Islet precursor cell (in vitro differentiated cells): ENCODE data around the gene OGG1.

Experiments
- DNase-seq: peaks from one replicate; pipeline ENCODE4 v3.0.0-alpha.2; 2018

The OGG1 gene

DNA sequence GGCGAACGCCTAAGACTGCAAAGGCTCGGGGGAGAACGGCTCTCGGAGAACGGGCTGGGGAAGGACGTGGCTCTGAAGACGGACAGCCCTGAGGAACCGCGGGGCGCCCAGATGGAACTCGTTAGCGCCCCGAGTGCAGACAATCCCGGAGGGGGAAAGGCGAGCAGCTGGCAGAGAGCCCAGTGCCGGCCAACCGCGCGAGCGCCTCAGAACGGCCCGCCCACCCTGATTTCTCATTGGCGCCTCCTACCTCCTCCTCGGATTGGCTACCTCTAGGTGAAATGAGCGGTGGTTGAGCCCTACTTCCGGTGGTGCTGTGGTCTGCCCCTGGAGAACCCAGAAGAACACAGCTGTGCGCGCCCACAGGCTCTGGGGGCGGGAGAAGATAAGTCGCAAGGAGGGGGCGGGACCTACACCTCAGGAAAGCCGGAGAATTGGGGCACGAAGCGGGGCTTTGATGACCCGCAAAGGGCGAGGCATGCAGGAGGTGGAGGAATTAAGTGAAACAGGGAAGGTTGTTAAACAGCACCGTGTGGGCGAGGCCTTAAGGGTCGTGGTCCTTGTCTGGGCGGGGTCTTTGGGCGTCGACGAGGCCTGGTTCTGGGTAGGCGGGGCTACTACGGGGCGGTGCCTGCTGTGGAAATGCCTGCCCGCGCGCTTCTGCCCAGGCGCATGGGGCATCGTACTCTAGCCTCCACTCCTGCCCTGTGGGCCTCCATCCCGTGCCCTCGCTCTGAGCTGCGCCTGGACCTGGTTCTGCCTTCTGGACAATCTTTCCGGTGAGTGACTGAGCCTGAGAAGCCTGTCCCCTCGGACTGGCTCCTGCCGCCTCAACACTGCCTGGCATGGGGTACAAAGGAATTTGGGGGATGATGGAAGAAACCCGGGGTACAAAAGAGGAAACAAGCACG lies at the start of gene OGG1:
OGG1 (plus strand) TSS at position 308 of the 911 bp plus-strand sequence; CDS start at position 643, 335 bp downstream.
- peak; percentile 99 for DNase-seq

DNA sequence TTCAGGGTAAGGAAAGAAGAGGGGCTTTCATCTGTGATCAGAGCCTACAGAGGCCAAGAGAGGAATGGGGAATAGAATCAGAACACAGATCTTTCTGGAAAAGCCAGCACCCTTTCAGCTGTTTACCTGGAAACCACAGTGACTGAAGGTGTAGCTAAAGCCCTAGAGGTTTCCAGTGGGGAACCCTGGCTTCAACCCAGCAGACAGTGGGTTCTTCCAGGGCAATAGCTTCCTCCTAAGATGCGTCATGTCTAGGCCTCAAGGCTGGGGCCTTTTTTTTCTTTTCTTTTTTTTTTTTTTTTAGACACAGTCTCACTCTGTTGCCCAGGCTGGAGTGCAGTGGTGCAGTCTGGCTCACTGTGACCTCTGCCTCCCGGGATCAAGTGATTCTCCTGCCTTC lies 49.2 kb upstream of the OGG1 start:
- no peak for DNase-seq

DNA sequence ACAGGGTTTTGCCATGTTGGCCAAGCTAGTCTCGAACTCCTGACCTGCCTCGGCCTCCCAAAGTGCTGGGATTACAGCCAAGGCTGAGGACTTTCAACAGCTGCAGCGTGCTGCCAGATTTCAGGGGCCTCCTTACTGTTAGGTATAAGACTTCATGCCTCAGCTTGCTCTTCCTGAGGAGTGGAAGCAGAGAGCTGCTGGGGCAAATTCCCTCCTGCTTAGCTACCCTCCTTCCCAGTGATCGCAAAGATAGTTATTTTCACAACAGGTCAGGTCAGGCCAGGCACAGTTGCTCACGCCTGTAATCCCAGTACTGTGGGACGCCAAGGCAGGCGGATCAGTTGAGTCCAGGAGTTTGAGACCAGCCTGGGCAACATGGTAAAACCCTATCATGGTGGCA lies 48.7 kb upstream of the OGG1 start:
- DNase-seq = no peak

DNA sequence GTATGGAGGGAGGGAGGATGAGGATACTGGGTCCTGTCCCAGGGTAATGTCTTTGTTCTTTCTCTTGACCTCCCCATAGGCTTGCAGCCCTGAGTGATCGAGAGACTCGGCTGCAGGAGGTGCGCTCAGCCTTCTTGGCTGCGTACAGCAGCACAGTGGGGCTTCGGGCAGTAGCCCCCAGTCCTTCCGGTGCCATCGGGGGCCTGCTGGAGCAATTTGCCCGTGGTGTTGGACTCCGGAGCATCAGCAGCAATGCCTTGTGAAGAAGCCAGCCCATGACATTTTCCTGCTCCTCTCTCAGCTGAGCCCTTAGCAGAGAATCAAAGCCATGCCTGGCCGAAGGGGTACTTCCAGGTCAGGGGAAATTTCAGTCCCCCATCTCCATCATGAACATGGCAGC lies 48.0 kb upstream of the OGG1 start:
- DNase-seq = no peak

DNA sequence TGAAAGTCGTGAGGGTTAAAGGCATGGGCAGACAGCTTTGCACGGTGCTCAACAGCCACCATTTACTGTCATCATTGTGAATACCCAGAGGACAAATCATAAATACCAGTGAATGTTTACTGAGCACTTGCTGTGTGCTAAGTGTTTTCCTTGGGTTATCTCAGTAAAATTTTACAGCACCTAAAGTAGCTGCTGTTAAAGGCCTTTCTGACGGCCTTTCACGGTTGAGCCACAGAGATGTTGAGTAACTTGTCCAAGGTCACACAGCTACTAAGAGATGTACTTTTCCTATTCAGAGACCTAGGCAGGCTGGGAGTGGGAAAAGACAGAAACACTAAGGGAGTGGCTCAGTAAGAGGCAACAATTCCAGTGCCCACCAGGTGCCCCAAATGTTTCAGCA lies 46.5 kb upstream of the OGG1 start:
- no peak for DNase-seq

DNA sequence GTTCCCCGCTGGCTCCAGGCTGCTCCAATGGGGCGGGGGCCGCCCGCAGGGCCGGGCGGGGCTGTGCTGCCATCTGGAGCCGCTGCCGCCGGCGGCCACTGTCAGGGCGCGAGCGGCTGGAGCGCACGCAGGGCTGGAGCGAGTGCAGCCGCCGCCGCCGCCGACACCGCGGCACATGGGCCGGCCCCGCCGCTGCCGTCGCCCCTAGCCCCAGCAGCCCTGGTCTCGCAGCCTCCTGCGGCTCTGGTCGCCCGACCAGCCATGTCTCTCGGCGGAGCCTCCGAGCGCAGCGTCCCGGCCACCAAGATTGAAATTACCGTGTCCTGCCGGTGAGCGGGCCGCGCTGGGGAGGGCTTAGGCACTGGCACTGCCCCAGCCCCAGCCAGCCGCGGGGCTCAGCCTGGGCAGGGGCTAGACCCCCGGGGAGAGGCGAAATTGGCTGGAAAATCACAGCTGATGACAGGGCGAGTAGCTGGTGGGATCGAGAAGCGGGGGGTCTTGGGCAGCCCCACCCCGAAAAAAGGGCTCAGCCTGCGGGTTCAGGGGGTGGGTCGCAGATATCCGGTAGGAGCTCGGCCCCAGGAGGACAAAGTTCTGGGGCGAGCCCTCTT lies 45.9 kb upstream of the OGG1 start, which contains the start of gene CPNE9:
CPNE9 (plus strand) TSS at position 98 of the 611 bp plus-strand sequence; CDS start at position 262, 164 bp downstream.
- no peak for DNase-seq

DNA sequence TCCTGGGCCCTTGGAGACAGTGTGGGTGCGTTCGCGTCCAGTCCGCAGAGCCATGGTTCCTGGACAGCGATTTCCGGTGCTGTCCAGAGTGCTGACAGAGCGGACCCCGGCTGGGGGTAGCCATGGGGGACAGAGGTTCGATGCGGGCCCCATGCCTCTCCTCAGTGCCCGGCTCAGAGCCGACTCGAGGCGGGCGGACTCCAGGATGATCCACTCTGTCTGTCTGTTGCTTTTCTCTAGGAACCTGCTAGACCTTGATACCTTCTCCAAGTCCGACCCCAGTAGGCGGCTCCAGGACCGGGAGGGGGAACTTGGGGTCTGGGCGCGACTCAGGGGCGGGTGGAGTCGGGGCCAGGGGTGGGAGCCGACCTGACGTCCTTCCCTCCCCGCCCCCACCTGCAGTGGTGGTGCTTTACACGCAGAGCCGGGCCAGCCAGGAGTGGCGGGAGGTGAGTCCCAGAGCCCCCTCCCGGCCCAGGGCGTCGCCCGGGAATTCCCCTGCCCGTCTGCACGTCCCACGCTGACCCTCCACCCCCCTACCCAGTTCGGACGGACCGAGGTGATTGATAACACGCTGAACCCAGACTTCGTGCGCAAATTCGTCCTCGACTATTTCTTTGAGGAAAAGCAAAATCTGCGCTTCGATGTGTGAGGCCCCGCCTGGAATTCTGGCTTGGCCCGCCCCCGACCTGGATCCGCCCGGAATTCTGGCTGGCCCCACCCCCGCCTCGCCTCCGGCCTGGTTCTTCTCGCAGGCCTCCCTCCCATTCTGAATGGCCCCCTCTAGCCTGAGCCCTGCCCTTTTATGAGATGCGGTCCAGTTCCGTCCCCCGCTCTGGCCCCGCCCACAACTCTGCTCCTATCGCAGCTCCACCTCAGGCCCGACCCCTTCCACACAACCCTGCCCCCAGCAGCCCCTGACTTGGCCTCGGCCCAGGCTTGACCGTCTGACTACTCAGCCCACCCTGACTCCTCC lies 45.1 kb upstream of the OGG1 start:
- peak; percentile 90 for DNase-seq

DNA sequence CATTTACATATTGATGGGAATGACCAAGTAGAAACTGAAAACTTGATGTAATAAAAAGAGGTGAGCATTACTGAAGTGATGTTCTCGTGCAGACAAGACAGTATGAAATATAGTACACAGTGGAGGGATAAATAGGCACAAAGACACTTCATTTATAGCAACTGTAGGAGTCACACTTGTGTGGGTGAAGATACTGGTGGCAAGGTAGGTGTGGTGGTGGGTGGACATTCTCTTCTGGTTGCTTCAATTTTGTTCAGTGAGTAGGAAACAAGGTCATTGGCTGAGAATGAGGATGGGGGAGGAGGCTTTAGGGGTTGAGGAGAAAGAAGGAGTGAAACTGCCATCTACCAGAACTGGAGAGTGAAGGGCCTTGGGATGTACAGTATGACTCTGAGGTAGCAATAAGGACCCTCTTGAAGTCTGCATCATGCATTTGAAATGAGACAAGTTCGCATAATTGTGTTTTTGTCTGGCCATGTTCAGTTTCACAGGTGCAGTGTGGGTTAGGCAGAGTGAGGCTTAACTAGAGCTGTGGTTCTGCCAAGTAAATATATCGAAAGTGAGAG lies 39.5 kb upstream of the OGG1 start:
- DNase-seq = no peak

DNA sequence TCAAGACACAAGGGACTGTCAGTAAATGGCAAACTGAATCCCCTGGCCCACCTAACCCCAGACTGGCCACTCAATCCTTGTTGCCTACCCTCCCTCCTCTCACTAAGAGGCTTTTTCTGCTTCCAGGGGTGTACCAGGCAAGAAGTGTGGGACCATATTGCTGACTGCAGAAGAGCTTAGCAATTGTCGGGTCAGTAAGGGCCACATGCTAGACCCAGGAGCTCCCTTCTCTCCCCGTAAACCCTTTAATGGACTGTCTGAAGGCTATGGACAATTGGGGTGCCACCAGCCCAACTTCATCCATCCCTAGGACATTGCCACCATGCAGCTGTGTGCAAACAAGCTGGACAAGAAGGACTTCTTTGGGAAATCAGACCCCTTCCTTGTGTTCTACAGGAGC lies 37.3 kb upstream of the OGG1 start:
- no peak for DNase-seq

DNA sequence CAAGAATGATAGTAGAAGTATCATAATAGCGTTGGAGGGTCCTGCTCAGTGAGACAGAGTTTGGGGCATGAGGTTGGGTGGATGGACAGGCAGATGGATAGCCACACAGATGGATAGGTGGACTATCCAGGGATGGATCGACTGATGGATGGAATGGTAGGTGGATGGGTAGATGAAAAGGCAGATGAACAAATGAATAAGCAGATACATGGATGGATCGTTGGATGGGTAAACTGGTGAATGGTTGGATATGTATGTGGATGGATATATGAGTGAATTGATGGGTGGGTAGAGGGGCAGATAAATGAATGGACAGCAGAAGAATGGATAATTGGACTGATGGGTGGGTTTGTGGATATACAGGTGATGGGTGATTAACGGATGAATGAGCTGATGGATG lies 36.6 kb upstream of the OGG1 start:
- no peak for DNase-seq

DNA sequence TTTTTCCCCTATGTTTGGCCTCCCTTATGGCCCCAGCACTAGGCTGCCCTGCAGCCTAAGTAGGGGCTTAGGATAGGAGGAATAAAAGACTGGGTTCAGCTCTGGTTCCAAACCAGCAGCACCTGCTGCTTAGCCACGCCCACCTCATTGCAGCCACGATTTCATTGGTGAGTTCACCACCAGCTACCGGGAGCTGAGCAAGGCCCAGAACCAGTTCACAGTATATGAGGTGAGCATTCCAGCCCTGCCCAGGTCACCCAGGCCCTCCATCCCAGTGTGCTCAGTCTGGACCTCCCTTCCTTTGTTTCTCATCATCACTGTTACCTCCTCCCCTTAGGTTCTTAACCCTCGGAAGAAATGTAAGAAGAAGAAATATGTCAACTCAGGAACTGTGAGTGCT lies 34.6 kb upstream of the OGG1 start:
- DNase-seq = peak; percentile 66

DNA sequence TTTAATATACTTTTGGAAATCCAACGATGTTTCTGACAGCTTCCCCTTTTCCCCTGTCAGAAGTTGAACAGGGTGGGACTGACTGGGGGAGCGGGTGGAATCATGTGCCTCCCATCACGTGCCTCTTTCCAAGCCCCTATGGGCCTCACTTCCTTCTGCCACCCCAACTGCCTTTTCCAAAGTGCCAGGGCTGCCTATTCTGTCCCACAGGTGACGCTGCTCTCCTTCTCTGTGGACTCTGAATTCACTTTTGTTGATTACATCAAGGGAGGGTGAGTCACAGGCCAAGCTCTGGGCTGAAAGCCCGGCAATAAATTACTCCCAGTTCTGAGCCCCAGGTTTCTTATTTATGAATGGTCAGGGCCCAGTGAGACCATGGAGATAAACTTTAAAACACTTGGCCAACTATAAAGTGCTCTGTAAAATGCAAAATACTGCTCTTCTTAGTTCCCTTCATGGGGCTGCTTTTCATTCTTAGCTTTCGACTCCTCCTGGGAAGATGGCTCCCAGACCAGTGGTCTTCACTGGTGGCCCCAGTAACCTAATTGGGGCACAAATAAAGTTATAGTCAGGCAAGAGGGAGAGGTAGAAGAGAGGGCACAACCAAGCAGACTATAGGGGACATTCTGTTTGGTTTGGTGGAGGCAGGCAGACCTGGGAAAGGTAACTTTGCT lies 33.9 kb upstream of the OGG1 start:
- DNase-seq = peak; percentile 73

DNA sequence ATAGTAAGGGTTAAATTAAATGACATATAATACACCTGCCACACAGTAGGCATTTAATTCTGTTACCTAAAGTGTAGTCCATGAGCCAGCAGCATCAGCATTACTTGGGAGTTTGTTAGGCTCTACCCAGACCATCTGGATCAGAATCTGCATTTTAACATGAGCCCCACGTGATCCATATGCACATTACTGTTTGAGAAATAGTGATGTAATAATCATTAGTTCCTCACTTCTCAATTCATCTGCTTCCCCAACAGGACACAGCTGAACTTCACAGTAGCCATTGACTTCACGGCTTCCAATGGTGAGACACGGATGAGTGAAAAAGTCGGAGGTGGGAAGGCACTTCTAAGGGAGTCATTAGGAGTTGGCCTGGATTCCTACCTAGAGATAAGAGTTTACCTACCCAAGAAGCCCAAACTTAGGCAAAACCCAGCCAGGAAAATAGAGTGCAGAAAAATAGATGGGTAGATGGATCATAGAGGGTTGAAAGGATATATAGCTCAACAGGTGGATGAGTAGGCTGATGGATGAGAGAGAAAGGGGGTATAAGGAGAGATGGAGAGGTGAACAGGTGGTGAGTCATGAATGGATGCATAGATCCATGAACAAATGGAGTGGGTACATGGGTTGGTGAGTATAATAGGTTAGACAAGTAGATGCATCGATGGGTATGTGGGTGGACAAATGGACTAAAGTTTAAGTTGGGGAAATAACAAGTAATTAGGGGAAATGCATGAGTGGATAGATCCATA lies 32.8 kb upstream of the OGG1 start:
- no peak for DNase-seq

DNA sequence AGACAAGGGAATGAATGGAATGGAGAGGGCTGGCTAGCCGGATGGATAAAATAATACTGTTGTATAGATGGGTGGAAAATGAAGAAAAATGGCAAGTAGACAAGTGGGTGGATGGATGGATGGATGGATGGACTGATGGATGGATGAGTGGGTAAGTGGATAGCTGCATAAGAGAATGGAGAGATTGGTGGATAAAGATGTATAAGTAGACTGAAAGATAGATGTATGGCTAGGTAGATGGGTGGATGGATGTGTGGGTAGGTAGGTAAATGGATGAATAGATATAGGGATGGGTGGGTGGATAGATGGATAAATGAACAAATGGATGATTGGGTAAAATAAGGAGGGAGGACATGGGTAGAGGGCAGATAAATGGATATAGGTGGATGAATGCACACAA lies 32.2 kb upstream of the OGG1 start:
- no peak for DNase-seq

DNA sequence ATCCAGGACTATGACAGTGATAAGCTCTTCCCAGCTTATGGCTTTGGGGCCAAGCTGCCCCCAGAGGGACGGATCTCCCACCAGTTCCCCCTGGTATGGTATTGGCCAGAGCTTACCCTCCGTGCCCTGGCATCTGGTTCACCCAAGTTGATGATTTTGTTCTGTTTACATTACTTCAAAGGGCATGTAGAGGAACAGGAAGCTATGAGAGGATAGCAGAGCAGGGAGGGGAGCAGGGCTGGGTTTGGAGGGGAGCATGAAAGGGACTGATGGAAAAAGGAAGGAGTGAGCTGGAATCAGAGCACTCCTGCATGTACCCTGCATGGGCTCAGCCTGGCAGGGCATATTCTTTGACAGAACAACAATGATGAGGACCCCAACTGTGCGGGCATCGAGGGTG lies 31.6 kb upstream of the OGG1 start:
- no peak for DNase-seq

DNA sequence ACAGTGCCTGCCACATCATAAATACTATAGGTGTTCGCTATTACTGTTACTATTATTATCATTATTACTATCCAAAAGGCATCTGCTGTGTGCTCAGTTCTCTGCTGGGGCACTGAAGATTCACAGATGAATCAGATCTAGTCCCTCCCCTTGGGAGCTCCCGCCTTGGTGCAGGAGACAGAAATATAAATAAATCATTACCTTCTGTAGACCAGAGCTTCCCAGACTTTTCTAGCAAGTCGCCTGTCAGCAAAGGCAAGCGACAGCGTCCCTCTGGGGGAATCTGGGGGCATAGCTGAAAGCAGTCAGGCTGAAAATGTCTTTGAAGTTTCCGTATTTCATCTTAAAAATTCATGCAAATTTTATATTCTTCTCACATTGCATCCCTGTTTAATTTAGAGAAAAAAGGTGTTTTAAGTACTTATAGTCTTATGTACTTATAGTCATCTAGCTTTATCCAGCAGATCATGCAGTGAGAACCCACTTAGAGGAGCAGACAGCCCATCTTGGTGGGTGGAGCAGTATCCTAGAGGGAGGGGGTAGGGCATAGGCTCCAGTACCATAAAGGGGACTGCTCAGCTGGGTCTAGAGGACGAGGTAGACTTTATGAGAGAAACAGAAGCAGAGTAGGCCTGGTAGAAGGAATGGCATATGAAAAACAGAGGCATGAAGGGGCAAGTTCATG lies 28.6 kb upstream of the OGG1 start:
- DNase-seq = no peak

DNA sequence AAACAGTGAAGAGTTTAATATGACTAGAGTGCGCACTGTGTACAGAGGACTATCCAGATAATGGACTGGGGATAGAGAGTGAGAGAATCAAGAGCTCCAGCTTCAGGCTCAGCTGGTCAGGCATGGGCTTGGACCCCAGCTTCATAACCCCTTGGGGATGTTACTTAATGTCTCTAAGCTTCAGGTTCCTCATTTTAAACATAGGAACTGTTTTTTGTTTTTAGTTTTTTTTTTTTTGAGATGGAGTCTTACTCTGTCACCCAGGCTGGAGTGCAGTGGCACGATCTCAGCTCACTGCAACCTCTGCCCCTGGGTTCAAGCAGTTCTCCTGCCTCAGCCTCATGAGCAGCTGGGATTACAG lies 28.1 kb upstream of the OGG1 start:
- no peak for DNase-seq

DNA sequence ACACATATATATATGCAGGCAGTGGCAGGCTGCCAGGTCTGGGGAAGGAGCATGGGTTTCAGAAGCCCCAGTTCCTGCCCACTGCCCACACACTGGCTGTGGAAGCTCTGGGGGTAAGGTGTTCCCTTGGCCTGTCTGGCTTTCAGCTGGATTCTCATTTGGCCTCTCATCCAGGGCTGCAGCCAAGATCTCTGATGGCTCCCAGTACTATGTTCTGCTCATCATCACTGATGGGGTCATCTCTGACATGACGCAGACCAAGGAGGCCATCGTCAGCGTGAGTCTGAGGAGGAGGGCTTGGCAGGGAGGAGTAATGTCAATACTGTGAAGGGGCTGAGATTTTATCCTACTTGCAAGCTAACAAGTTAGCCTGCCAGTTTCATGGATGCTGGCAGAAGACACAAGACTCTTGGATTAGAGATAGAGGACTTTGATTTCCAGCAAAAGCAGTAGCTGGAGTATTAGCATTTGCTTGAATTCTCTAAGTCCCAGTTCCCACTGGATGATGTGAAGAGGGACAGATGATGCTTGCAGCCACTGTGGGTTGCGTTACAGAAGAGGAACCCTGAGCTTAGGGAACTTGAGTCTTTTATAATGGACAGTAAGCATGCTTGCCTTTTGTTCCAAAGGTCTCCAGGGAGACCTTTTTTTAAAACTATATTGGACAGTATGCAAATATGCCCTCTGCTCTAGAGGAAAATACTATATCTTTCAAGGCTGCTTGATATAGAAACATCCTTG lies 23.8 kb upstream of the OGG1 start:
- DNase-seq = no peak

DNA sequence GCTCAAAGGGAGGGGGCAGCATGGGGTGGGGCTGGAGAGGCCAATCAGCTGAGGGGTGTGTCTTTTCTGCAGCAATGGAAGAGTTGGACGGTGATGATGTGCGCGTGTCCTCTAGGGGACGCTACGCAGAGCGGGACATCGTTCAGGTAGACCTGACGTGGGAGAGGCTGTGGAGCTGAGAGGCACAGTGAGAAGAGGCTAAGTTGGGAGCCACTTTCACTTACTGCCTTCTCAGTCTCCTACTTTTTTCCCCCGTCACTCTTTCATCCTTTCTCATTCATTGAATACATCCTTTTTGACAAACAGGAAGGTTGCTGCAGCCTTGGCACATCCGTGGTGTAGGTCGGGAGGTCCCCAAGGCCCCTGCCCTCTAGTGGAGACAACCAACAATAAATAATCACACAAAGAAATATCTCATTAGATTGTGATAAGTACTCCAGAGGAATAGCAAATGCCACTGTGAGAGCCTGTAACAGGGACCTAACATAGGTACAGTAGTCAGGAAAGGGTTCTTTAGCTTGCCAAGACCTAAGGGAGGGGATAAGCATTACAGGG lies 22.6 kb upstream of the OGG1 start:
- DNase-seq = peak; percentile 70

DNA sequence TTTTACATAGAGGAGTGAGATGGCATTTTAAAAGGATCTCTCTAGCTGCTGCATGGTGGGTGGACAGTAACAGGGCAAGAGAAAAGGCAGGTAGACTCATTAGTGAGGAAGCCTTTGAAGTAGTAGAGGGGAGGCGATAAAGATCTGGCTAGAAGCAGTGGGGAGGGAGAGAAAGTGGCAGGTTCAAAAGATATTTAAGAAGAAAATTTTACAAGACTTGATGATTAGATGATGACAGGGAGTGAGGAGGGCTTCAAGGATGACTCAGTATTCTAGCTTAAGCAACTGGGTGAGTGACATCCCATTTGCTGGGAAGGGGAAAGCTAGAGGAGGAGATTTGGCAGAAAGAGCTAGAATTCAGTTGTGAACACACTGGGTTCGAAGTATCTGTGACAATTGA lies 22.0 kb upstream of the OGG1 start:
- no peak for DNase-seq
